HepG2 (cell line): ENCODE measurements around the gene AK3. TPM values are rescaled to one million over a fixed set of nuclear protein-coding genes. Genes with fewer than 3 reads are reported as not detected.

ENCODE experiments used
- AFF4 ChIP-seq: sonication (generic); formaldehyde crosslinking; IDR thresholded peaks from 2 replicates; pipeline ENCODE4 v1.4.0; 2020; ENCODE audit warnings: missing genetic modification reagents
- FLYWCH1 ChIP-seq: sonication (generic); formaldehyde crosslinking; IDR thresholded peaks from 2 replicates; pipeline ENCODE4 v1.8.1; 2023; ENCODE audit warnings: mild to moderate bottlenecking, missing genetic modification reagents
- FOXM1 ChIP-seq: sonication (generic); formaldehyde crosslinking; IDR thresholded peaks from 2 replicates; pipeline ENCODE4 v1.5.0; 2020; ENCODE audit warnings: missing genetic modification reagents
- HMGXB4 ChIP-seq, 2 experiments: sonication (generic) in 1 of 2; formaldehyde crosslinking in 1 of 2; IDR thresholded peaks; 2 replicates each; pipeline versions ENCODE4 v1.4.0 to v1.6.1; 2018 to 2020; ENCODE audit warnings: missing genetic modification reagents in 2 of 2, borderline replicate concordance in 1 of 2, low read depth in 1 of 2, mild to moderate bottlenecking in 1 of 2, missing biosample characterization in 1 of 2
- IRF9 ChIP-seq: sonication (generic); formaldehyde crosslinking; IDR thresholded peaks from 2 replicates; pipeline ENCODE4 v1.8.0; 2022; ENCODE audit warnings: missing genetic modification reagents, mild to moderate bottlenecking, borderline replicate concordance
- KMT2B ChIP-seq: IDR thresholded peaks from 2 replicates; pipeline ENCODE4 v1.6.1; 2016; ENCODE audit warnings: missing genetic modification reagents, missing compliant biosample characterization
- MXD3 ChIP-seq: IDR thresholded peaks from 2 replicates; pipeline ENCODE4 v1.6.1; 2016; ENCODE audit warnings: mild to moderate bottlenecking, missing biosample characterization, missing genetic modification reagents
- NFATC3 ChIP-seq: sonication (generic); formaldehyde crosslinking; IDR thresholded peaks from 2 replicates; pipeline ENCODE4 v1.5.1; 2020; ENCODE audit warnings: mild to moderate bottlenecking, missing genetic modification reagents
- PHF8 ChIP-seq: sonication (generic); formaldehyde crosslinking; IDR thresholded peaks from 2 replicates; pipeline ENCODE4 v1.5.0; 2020; ENCODE audit warnings: missing genetic modification reagents
- REL ChIP-seq: sonication (generic); formaldehyde crosslinking; conservative IDR thresholded peaks from 2 replicates; pipeline ENCODE4 v1.8.0; 2022; ENCODE audit warnings: mild to moderate bottlenecking, missing genetic modification reagents, moderate library complexity
- REXO4 ChIP-seq: sonication (generic); formaldehyde crosslinking; IDR thresholded peaks from 2 replicates; pipeline ENCODE4 v1.8.0; 2022; ENCODE audit warnings: missing genetic modification reagents, mild to moderate bottlenecking, borderline replicate concordance
- SP2 ChIP-seq: sonication (generic); formaldehyde crosslinking; IDR thresholded peaks from 2 replicates; pipeline ENCODE4 v1.5.1; 2020; ENCODE audit warnings: mild to moderate bottlenecking, missing genetic modification reagents
- TEAD3 ChIP-seq: optimal IDR thresholded peaks from 2 replicates; pipeline ENCODE3; 2016; ENCODE audit warnings: borderline replicate concordance
- ZNF367 ChIP-seq: sonication (generic); formaldehyde crosslinking; IDR thresholded peaks from 2 replicates; pipeline ENCODE4 v1.4.0; 2020; ENCODE audit warnings: missing genetic modification reagents, borderline replicate concordance
- ZNF580 ChIP-seq: IDR thresholded peaks from 2 replicates; pipeline ENCODE4 v1.6.1; 2016; ENCODE audit warnings: low read depth, borderline replicate concordance
- ZNF615 ChIP-seq: sonication (generic); formaldehyde crosslinking; IDR thresholded peaks from 2 replicates; pipeline ENCODE4 v1.5.0; 2020; ENCODE audit warnings: mild to moderate bottlenecking, missing genetic modification reagents, borderline replicate concordance
- ZNF737 ChIP-seq: sonication (generic); formaldehyde crosslinking; IDR thresholded peaks from 2 replicates; pipeline ENCODE4 v1.5.0; 2020; ENCODE audit warnings: missing genetic modification reagents, mild to moderate bottlenecking, borderline replicate concordance
- ZNF740 ChIP-seq: sonication (generic); formaldehyde crosslinking; IDR thresholded peaks from 2 replicates; pipeline ENCODE4 v1.4.0; 2020; ENCODE audit warnings: missing genetic modification reagents
- ZNF772 ChIP-seq: sonication (generic); formaldehyde crosslinking; IDR thresholded peaks from 2 replicates; pipeline ENCODE4 v1.5.0; 2020; ENCODE audit warnings: mild to moderate bottlenecking, missing genetic modification reagents
- ZSCAN29 ChIP-seq: sonication (generic); formaldehyde crosslinking; conservative IDR thresholded peaks from 2 replicates; pipeline ENCODE4 v1.4.0; 2020; ENCODE audit warnings: mild to moderate bottlenecking, missing genetic modification reagents
- polyA plus RNA-seq, 8 experiments: library from polyadenylated mRNA; depleted of rRNA in 3 of 8; stranded (reverse) in 7 of 8; unstranded in 1 of 8; fragments of >200 nt; fragmentation: Illumina TruSeq in 4 of 8; extraction: Trizol in 4 of 8; gene quantifications; 2 replicates each; pipeline versions ENCODE4 v1.2.1 to v1.2.3, GENCODE V29; 2011 to 2016; ENCODE audit warnings: low read depth in 4 of 8, missing spikeins in 1 of 8, mixed read lengths in 1 of 8; ENCODE audit not compliant: insufficient read depth in 1 of 8
- total RNA-seq, 5 experiments: library from RNA; depleted of rRNA; stranded (reverse); fragments of >200 nt; fragmentation: Illumina TruSeq; extraction: Trizol; gene quantifications; 2 replicates each; pipeline ENCODE4 v1.2.3, GENCODE V29; 2016; ENCODE audit warnings: low read depth in 1 of 5

Gene AK3
- total and polyA plus RNA-seq, 2 of the 13 experiments (the other 11 are each of a cell fraction or from before 2014, with no cell fraction given) = 76.8 to 109 TPM

- TF ChIP-seq IRF9 (0 out of 2 replicates have a peak, but pooled peaks have one; percentile 63), HMGXB4 (CRISPR knock-in tag; IDR thresholded peaks at IDR 0.05; ENCODE audit: borderline replicate concordance in 1 of 2, low read depth in 1 of 2) (peak; percentile 85 to 96), AFF4 (CRISPR knock-in tag) (no peak), PHF8 (CRISPR knock-in tag) (peak; percentile 83), ZNF740 (CRISPR knock-in tag) (no peak), ZNF615 (0 out of 2 replicates have a peak, but pooled peaks have one; percentile 60), NFATC3 (CRISPR knock-in tag) (0 out of 2 replicates have a peak, but pooled peaks have one; percentile 27), REXO4 (CRISPR knock-in tag) (no peak; the same call in 1 of the 2 replicates), ZNF772 (CRISPR knock-in tag) (peak; percentile 52; the same call in 1 of the 2 replicates), ZSCAN29 (peak; percentile 54; the same call in 1 of the 2 replicates), KMT2B (CRISPR knock-in tag) (peak; percentile 28; the same call in 1 of the 2 replicates), SP2 (CRISPR knock-in tag) (peak; percentile 41; the same call in 1 of the 2 replicates), FOXM1 (no peak), ZNF737 (no peak), ZNF367 (no peak), ZNF580 (peak; percentile 90), TEAD3 (CRISPR knock-in tag) (peak; percentile 94), FLYWCH1 (CRISPR knock-in tag) (no peak), MXD3 (CRISPR knock-in tag) (peak; percentile 72), REL (CRISPR knock-in tag) (peak; percentile 70; the same call in 1 of the 2 replicates)
These were observed 78.7 kb downstream of the AK3 start, which contains the start of gene PLPP6 (continued) for GRCh38 chr9:4662108-4662988.
